ENCODE measurements around the gene ALDH3A1.

- TF ChIP-seq POLR2A (IDR thresholded peaks at IDR 0.05) (no peak), CTCF (IDR thresholded peaks at IDR 0.05) (no peak)
Measured at GRCh38 chr17:19756546-19756945, 8.4 kb upstream of the ALDH3A1 start.
